HL-60/S4 treated with retinoic acid at 250 ng/mL for 4 days and 3 days (cell line): ENCODE data around the gene COL24A1.
"Not testable (repeated sequence)": the region's sequence is repeated elsewhere in the genome, so short reads cannot be mapped to it uniquely, and the experiment has no call there.

ENCODE experiments used
- in situ Hi-C: fragments of 300-500 bp; cut with MboI; formaldehyde crosslinking; loops from 2 replicates; pipeline ENCODE4 v1.7.0; 2022; ENCODE audit warnings: low sequenced_read_pairs

COL24A1 gene

GRCh38 chr1:86085741-86086409 lies 70.7 kb downstream of the COL24A1 start:
- in situ Hi-C loops, result no loop called here

GRCh38 chr1:86084998-86085397 lies 71.6 kb downstream of the COL24A1 start:
- in situ Hi-C loops, result no loop called here

GRCh38 chr1:86082183-86082582 lies 74.4 kb downstream of the COL24A1 start:
- in situ Hi-C loops, result no loop called here

- in situ Hi-C loops, result not testable (repeated sequence)
Measured at GRCh38 chr1:86072474-86072873, 84.1 kb downstream of the COL24A1 start.

GRCh38 chr1:86071870-86072269 lies 84.7 kb downstream of the COL24A1 start:
- in situ Hi-C loops, result not testable (repeated sequence)

- in situ Hi-C loops, result no loop called here
Measured at GRCh38 chr1:86069757-86070145, 86.8 kb downstream of the COL24A1 start.

- in situ Hi-C loops, result no loop called here
Measured at GRCh38 chr1:86068841-86069756, 87.5 kb downstream of the COL24A1 start.

- in situ Hi-C loops, result no loop called here
Measured at GRCh38 chr1:86068271-86068721, 88.3 kb downstream of the COL24A1 start.

- in situ Hi-C loops, result no loop called here
Measured at GRCh38 chr1:86067626-86068025, 88.9 kb downstream of the COL24A1 start.

- in situ Hi-C loops, result no loop called here
Measured at GRCh38 chr1:86064899-86065298, 91.7 kb downstream of the COL24A1 start.

- in situ Hi-C loops, result no loop called here
Measured at GRCh38 chr1:86063721-86064120, 92.9 kb downstream of the COL24A1 start.

- in situ Hi-C loops, result no loop called here
Measured at GRCh38 chr1:86062453-86062852, 94.1 kb downstream of the COL24A1 start.

- in situ Hi-C loops, result no loop called here
Measured at GRCh38 chr1:86061551-86061990, 95.0 kb downstream of the COL24A1 start.

- in situ Hi-C loops, result no loop called here
Measured at GRCh38 chr1:86054396-86054795, 102.2 kb downstream of the COL24A1 start.

GRCh38 chr1:86052948-86053698 lies 103.4 kb downstream of the COL24A1 start:
- in situ Hi-C loops, result no loop called here

- in situ Hi-C loops, result no loop called here
Measured at GRCh38 chr1:86035101-86035500, 121.5 kb downstream of the COL24A1 start.

- in situ Hi-C loops, result no loop called here
Measured at GRCh38 chr1:86030180-86030579, 126.4 kb downstream of the COL24A1 start.

- in situ Hi-C loops, result no loop called here
Measured at GRCh38 chr1:86018283-86018923, 138.2 kb downstream of the COL24A1 start.

- in situ Hi-C loops, result no loop called here
Measured at GRCh38 chr1:86016076-86016759, 140.4 kb downstream of the COL24A1 start.

GRCh38 chr1:86015375-86015774 lies 141.2 kb downstream of the COL24A1 start:
- in situ Hi-C loops, result no loop called here
